ENCODE results near the gene GNAQ.
"Not testable (repeated sequence)": the region's sequence is repeated elsewhere in the genome, so short reads cannot be mapped to it uniquely, and the experiment has no call there.

Gene GNAQ

DNA sequence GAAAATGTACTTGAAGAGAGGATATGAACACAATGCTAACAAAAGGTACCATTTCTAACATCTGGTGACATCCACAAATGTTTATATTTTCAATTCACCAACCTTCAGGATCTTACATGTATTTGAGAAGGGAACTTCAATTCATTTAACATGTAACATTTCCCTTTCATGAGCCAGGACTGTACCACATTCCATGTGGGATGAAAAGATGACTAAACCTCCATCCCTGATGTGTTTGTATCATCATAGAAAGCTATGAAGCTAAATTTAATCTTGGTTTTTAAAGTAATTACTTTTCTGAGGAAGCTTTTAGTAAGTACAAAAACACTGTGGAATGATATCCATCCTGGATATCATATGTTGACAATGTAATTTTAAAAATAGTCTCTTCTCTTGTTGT lies 305.3 kb downstream of the GNAQ start:
- H3K4me3 ChIP-seq (ENCODE audit: low read depth, low read length) = no peak overlapping the region
- TF ChIP-seq MYC (IDR thresholded peaks at IDR 0.05; ENCODE audit: low read depth, low read length) (no peak), POLR2A (IDR thresholded peaks at IDR 0.05; ENCODE audit: extremely low read depth, insufficient read length) (no peak)
- TF ChIP-seq, protein P1, sequence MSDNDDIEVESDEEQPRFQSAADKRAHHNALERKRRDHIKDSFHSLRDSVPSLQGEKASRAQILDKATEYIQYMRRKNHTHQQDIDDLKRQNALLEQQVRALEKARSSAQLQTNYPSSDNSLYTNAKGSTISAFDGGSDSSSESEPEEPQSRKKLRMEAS (IDR thresholded peaks at IDR 0.05; ENCODE audit: low read depth, low read length) = no peak
- TF ChIP-seq, protein P2, sequence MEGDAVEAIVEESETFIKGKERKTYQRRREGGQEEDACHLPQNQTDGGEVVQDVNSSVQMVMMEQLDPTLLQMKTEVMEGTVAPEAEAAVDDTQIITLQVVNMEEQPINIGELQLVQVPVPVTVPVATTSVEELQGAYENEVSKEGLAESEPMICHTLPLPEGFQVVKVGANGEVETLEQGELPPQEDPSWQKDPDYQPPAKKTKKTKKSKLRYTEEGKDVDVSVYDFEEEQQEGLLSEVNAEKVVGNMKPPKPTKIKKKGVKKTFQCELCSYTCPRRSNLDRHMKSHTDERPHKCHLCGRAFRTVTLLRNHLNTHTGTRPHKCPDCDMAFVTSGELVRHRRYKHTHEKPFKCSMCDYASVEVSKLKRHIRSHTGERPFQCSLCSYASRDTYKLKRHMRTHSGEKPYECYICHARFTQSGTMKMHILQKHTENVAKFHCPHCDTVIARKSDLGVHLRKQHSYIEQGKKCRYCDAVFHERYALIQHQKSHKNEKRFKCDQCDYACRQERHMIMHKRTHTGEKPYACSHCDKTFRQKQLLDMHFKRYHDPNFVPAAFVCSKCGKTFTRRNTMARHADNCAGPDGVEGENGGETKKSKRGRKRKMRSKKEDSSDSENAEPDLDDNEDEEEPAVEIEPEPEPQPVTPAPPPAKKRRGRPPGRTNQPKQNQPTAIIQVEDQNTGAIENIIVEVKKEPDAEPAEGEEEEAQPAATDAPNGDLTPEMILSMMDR (IDR thresholded peaks at IDR 0.05; ENCODE audit: low read depth, low read length) = no peak
- DNase-seq (ENCODE audit: low read depth) = no peak

DNA sequence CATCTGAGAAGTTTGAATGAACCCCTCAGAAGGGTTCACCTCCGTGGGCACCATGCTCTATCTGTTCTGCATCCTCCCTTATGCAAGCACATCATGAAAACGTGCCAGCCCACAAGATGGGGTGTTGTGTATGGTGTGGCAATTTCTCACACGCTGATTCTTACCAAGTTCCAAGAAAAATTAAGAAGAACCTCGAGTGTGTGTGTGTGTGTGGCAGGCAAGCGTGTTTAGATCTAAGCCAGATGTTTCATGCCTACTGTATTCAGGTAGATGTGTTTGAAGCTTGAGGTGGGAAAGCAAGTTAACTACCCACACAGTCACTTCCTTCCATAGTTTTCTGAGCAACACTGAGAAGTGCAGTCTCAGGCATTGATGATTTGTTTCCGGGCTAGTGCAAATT lies 305.8 kb downstream of the GNAQ start:
- H3K4me3 ChIP-seq (ENCODE audit: low read depth, low read length) = no peak overlapping the region
- no peak for TF ChIP-seq POLR2A (IDR thresholded peaks at IDR 0.05; ENCODE audit: extremely low read depth, insufficient read length)
- no peak for TF ChIP-seq MYC (IDR thresholded peaks at IDR 0.05; ENCODE audit: low read depth, low read length)
- TF ChIP-seq, protein P2 (IDR thresholded peaks at IDR 0.05; ENCODE audit: low read depth, low read length) = no peak
- TF ChIP-seq, protein P1 (IDR thresholded peaks at IDR 0.05; ENCODE audit: low read depth, low read length) = no peak
- DNase-seq (ENCODE audit: low read depth) = no peak

DNA sequence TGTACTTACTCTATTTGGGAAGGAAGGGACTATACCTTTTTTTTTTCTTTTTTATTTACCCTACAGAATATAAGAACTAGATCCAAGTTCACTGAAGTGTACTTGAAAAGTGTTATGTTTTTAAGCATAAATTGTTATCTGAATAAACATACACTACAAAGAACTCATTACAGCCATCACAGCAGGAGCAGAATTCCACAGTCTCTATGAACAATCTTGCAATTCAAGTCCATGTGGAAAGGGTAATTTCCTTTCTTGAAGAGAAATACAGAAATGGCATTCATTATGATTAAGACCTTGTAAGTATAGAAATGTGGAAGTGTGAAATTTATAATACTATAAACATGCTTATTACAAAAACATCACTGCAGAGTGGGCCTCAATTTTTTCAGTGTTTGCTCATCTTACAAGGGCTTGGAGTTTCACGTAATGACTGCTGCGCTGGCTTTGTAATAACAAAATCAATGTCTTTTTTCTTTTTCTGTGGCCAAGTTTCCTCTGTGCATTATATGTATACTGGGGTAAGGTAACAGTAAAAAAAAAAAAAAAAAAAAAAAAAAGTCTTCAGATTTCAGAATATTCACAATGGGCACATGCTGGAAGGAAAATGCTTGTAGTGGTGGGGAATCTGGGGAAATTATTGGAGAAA lies 306.4 kb downstream of the GNAQ start:
- H3K4me3 ChIP-seq (ENCODE audit: low read depth, low read length) = no peak overlapping the region
- no peak for DNase-seq (ENCODE audit: low read depth)
- TF ChIP-seq POLR2A (IDR thresholded peaks at IDR 0.05; ENCODE audit: extremely low read depth, insufficient read length) (no peak), MYC (IDR thresholded peaks at IDR 0.05; ENCODE audit: low read depth, low read length) (no peak)
- TF ChIP-seq, protein P2 (IDR thresholded peaks at IDR 0.05; ENCODE audit: low read depth, low read length) = no peak
- TF ChIP-seq, protein P1 (IDR thresholded peaks at IDR 0.05; ENCODE audit: low read depth, low read length) = no peak

DNA sequence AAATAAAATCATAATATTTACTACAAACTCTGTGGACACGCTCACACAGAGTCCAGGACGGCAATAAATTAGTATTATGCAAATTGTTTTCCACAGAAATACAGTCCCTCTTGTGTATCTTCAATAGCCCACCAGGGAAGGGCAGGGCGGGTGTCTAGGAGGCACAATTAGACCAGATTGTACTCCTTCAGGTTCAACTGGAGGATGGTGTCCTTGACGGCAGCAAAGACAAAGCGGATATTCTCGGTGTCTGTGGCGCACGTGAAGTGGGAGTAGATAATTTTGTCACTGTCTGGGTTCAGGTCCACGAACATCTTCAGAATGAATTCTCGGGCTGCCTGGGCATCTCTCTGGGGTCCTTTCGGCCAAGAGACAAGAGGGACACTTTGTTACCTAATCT lies 310.5 kb downstream of the GNAQ start:
- not testable (repeated sequence) for DNase-seq (ENCODE audit: low read depth); H3K4me3 ChIP-seq (ENCODE audit: low read depth, low read length)

DNA sequence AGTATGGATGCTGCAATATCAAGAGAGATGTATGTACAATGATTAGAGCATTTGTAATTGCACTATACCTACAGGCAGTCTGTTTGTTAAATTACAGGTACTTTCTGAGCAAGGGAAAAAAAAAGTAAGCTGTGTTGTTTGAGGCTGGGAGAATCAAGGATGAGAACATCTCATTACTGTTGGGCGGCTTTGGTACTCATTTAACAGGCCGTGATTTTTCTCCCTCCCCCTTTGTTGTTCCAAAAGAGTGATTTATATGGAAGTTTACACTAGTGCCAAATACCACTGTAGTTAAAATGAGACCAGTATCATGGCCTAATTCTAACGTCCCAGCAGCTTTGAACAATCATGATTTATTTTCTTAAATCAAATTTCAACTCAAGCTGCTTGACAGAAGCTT lies 312.3 kb downstream of the GNAQ start:
- no peak for TF ChIP-seq MYC (IDR thresholded peaks at IDR 0.05; ENCODE audit: low read depth, low read length)
- TF ChIP-seq, protein P2 (IDR thresholded peaks at IDR 0.05; ENCODE audit: low read depth, low read length) = no peak
- no peak for TF ChIP-seq POLR2A (IDR thresholded peaks at IDR 0.05; ENCODE audit: extremely low read depth, insufficient read length)
- TF ChIP-seq, protein P1 (IDR thresholded peaks at IDR 0.05; ENCODE audit: low read depth, low read length) = no peak
- no peak overlapping the region for H3K4me3 ChIP-seq (ENCODE audit: low read depth, low read length)
- no peak for DNase-seq (ENCODE audit: low read depth)

DNA sequence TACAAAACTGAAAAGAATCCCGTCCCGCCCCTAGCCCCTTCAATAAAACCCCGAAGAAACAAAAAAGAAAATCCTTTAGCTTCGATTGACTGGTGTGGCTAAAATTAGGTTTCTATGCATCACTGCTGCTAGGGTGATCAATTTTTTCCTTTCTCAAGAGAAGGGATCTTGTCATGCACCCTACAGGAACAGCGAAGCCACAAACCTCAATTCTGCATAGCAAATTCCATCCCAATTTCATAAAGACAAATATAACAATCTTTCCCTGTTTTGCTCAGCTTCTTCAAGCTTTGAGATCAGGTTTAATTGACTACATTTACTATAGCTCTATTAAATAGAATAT lies 313.3 kb downstream of the GNAQ start:
- not testable (repeated sequence) for DNase-seq (ENCODE audit: low read depth); H3K4me3 ChIP-seq (ENCODE audit: low read depth, low read length)

DNA sequence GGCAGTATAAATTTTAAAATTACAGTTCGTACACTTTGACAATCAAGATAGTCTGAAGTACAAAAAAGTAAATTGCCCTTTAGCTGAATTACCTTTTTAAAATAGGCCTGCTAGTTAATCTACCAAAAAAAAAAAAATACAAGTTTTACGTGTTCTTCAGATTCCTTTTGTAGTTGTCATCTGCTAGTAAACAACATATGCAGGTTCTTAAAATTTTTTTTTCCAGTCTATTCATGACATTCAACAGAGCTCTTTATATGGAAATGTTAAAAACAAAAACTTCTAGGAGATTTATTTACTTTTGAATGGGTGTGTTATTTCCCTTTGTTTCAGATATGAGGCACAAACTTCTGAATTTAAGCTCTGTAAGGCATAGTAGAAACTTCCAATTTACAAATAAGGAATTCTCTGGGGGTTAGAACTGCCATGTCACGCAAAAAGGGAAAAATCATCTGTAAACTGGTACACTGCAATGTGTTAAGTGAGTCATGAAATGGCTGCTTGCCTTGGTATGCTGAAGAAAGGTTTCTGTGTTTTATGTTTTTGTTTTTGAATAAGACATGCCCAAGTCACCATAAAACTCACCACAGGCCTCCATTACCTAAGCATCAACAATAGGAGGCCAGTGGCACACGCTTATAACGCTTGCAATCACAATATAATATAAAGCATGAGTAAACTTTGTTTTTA lies 313.9 kb downstream of the GNAQ start:
- DNase-seq (ENCODE audit: low read depth); H3K4me3 ChIP-seq (ENCODE audit: low read depth, low read length): not testable (repeated sequence)
